NOMO-1 treated with DMSO at 0.1 percent for 48 hours (cell line): ENCODE data around the gene APOBR.
A peak's percentile ranks its signal among the peaks of the same experiment; 100 is the strongest.
"Not testable (repeated sequence)": the region's sequence is repeated elsewhere in the genome, so short reads cannot be mapped to it uniquely, and the experiment has no call there.

Experiments used
- DNase-seq: peaks from one replicate; lab custom pipeline; 2025; ENCODE audit not compliant: unreplicated experiment; lab: John Stamatoyannopoulos, UW

APOBR gene

DNA sequence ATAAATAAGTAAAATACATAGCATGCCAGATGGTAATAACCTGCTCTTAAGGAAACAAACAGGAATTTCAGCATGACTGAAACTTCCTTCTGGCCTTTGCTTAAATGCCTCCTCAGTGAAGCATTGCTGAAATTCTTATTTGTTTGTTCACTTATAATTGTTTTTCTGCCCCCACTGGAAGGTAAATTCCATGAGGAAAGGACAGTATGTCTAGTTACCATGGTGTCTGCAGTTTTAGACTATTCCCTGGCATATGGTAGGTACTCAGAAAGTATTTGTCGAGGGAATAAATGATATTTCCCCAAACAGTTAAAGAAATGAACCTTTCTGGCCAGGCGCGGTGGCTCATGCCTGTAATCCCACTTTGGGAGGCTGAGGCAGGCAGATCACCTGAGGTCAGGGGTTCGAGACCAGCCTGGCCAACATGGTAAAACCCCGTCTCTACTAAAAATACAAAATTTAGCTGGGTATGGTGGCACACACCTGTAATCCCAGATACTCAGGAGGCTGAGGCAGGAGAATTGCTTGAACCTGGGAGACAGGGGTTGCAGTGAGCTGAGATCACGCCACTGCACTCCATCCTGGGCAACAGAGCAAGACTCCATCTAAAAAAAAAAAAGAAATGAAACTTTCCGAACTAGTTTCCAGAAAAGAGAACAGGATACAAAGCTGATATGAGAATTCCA, 32.8 kb downstream of the APOBR start:
- DNase-seq: not testable (repeated sequence)

DNA sequence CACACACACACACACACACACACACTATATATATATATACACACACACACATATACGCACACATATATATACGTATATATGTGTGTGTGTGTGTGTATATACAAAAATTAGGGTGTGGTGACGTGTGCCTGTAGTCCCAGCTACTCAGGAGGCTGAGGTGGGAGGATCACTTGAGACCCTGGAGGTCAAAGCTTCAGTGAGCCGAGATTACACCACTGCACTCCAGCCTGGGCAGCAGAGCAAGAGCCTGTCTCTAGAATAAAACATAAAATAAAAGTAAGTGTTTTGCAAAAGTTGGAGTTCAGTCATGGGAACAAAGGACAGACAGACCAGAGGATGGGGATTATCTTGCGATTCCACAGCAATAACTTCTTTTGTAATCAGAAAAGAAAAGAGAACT, 33.5 kb downstream of the APOBR start:
- no peak for DNase-seq

DNA sequence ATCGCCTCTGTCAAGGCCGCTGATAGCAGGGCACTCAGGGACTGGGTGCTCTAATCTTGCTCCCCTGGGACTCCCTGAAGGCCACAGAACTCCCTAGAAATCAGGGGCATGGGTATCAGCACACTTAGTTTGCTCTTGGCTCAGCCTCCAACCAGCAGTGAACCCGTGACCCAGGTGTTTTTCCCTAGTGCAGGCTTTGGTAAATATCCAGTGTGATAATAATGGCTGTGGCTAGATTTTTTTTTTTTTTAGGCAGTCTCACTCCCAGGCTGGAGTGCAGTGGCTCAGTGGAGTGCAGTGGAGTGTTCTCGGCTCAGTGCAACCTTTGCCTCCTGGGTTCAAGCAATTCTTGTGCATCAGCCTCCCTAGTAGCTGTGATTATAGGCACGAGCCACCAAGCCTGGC, 34.0 kb downstream of the APOBR start:
- DNase-seq: no peak

DNA sequence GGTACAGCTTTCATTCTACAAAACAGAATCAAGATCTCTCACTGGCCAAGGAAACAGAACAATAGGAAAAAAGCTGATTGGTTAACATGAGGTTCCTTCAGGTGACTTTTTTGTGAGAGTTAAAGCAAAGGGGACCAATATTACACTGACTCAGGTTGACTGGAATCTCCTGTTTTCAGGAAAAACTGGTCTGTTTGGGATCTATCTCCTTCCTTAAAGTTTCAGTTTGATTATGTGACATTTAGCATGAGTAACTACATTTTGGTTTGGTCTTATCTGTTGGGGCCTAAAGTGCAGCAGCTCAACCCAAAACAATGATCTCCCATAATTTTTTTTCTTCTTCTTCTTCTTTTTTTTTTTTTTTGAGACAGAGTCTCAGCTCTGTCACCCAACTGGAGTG, 34.7 kb downstream of the APOBR start:
- DNase-seq: no peak

DNA sequence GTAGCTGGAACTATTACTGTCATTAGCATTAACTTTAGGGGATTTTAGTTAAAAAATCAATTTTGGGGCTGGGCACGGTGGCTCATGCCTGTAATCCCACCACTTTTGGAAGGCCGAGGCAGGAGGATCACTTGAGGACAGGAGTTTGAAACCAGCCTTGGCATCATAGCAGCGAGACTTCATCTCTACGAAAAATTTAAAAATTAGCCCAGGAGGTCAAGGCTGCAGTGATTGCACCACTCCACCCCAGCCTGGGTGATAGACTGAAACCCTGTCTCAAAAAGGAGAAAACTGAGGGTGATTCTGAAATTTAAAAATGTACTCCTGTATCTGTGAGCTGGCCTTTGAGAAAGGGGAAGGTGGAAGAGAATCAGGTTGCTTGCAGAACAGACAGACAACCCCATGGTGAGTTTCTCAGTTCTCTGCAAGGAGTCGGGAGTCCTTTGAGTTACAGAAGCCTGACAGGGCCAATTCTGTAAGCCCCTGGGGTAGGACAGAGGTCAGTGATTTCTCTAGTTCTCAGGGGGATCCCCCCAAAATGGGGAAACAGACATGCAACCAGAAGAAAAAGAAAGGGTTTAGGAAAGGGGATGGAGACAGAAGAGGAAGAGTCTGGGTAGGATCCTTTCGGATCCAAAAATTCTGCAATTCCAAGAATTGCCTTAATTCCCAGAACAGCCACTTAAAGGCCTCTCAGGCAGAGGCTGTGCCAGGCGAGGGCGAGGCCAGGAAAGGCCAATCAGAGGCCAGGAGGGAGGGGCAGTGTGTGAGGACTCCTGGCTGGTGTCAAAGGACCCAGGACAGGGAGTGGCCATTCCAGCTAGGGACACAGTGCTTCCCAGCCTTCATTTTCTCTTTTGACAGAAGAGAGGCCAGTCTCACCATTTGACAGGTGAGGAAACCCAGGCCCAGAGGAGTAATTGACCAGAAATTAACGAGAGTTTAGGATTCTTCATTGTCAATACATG, 37.6 kb downstream of the APOBR start:
- peak; percentile 23 for DNase-seq

DNA sequence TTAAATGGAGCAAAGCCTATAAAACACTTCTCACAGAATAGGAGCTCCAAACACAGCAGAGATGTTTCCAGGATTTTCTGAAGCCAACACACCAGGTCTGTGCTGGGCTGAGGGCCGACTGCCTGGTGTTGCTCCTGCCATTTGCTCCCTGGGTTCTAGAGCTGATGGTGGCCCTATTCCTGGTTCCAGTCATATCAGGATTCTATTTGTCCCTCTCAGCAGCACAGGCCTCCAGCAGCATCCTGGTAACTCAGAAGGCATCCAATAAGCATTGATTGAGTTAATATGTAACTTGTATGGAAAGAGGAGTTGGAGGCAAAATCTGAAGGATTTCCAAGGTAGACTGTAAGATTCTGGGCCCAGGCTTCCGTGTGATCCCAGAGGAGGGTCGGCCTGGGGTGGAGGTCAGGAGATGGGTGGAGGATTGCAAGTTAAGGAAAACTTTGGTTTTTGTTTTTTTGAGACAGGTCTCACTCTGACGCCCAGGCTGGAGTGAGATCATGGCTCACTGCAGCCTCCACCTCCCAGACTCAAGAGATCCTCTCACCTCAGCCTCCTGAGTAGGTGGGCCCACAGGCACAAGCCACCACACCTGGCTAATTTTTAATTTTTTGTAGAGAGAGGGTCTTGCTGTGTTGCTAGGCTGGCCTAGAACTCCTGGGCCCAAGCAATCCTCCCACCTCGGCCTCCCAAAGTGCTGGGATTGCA, 38.7 kb downstream of the APOBR start:
- DNase-seq: no peak

DNA sequence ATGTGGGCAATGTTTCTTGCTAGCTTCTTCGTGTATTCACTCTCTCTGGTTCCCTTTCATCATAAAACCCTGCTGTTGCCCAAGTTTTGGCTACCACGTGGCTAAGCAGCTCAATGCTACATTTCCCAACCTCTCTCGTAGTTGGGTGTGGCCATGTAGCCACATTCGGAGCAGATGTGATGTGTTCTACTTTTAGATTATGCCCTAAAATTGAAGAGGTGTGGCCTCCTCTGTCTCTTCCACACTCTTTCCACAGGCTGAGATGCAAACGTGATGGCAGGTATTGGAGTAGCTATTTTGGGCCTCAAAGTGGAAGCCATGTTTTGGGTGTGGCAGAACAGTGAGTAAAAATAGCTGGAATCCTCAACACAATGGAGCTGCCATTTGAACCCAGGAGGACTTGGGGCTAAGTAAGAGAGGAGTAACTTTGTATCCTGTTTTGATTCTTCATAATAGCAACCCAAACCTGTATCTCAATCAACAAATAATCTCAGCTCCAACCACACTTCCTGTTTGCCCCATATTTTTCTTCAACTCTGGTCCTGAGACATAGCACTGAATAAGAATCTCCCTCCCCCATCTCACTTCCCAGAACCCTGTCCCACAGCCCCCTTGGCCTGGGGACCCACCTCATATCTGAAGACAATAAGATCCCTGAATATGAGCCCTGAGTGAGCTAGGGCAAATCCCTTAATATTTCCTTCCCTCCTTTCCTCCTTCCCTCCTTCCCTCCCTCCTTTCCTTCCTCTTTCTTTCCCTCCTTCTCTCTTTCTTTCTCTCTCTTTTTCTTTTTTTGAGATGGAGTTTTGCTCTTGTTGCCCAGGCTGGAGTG, 40.3 kb downstream of the APOBR start:
- DNase-seq: peak; percentile 99

DNA sequence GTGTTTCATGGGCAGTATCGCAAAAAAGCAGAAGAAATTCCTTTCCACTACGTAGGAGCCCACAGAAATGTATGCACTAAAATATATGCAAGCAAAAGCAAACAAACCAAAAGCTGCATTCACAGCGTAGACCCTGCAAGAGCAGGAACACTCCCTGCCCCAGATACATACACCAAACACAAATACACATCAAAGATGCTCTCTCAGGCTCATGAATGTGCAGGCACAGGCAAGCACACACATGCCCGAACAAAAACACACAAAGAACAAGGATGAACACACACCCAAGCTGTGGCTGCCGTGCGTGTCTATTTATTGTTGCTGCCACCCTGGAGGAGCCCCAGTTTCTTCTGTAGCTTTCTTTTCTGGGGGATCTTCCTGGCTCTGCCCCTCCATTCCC, 42.6 kb downstream of the APOBR start:
- DNase-seq: no peak

DNA sequence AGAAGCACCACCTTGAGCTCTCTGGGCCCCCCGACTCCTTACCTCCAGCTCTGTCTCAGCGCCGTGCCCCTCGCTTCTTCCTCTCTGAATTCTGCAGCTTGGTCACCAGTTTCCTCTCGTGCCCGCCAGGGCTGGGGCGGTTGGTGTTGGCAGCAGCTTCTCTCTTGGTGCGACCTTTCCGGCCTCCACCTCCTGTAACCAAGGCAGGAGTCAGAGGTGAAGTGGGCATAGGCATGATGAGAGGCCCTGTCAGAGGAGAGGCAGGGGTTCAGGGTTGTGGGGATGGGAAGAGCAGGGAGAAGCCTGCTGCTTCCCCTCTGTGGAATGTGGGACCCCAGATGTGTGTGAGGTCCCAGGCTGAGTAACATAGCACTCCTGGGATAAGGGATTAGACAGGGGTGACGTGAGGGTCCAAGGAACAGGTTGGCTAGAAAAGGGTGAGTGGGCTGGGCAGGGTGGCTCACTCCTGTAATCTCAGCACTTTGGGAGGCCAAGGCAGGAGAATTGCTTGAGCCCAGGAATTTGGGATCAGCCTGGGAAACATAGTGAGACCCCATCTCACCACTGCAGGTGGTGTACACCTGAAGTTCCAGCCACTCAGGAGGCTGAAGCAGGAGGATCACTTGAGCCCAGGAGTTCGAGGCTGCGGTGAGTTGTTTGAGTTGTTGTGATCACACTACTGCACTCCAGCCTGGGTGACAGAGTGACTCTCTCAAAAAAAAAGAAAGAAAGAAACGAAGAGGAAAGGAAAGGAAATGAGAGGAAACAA, 43.7 kb downstream of the APOBR start:
- DNase-seq: no peak

DNA sequence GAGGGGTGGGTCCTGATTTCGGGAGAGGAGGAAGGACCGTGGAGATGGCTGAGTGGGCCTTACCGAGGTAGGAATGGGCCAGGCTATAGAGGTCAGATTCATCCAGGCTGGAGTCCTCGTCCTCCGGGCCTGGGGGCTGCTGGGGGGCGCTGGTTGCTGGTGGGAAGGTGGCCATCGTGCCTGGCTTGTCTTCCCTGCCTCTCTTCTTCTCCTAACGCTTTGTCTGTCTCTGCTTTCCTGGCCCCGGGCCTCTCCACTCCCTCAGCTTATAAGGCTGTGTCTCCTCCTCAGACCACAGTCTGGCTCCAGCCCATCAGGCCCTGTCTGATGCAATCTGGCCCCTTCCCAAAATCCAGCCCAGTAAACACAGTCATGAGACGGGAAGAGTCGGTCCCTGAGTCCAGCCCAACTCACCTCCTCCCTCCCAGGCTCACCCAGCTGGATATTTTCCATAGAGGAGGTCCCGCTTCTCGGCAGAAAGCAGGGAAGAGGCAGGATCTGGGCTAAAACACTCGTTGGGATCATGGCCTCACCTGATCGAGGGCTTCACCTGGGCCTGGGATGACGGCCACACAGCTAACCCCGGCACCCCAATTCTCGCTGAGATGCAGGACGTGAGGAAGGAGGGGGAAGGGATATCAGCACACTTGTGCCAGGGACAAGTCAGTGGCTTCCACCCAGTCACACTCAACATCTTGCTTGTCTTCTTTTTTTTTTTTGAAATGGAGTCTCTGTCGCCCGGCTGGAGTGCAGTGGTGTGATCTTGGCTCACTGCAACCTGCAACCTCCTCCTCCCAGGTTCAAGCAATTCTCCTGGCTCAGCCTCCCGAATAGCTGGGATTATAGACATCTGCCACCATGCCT, 44.5 kb downstream of the APOBR start, which contains the start of gene NUPR1:
Gene NUPR1, minus strand, starts transcription at position 242 of the 864 bp plus-strand sequence. Its CDS starts 67 bp downstream, at position 175.
- no peak for DNase-seq

DNA sequence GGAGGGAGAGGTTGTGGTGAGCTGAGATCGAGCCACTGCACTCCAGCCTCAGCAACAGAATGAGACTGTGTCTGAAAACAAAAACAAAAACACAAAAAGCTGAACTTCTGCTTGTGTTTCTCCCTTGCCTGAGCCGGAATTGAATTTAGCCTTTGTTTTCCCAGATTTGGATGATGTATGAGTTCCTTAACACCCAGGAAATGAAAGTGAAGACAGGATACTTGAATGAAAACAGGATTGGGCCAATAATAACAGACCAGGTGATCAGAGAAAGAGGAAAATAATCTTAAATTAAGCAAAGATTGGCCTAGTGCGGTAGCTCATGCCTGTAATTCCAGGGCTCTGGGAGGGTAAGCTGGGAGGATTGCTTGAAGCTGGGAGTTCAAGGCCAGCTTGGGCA, 45.9 kb downstream of the APOBR start:
- no peak for DNase-seq

DNA sequence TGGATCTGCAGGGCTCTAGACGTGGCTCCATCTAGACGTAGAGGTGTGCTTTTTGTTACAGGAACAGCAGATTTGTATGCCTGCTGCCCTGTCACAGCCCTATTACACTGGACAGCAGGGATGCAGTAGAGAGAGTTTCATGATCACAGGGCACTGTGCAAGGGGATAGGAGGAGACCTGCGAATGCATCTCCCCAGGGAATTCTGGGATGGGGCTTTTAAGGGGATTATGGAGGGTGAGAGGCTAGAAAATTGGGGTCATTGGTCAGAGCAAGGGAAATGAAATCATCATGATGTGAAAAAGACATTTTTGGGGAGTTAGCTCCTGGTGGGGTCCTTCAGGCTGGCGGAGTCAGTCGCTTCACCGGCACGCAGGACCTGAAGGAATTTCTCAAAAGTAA, 48.2 kb downstream of the APOBR start:
- DNase-seq: no peak

DNA sequence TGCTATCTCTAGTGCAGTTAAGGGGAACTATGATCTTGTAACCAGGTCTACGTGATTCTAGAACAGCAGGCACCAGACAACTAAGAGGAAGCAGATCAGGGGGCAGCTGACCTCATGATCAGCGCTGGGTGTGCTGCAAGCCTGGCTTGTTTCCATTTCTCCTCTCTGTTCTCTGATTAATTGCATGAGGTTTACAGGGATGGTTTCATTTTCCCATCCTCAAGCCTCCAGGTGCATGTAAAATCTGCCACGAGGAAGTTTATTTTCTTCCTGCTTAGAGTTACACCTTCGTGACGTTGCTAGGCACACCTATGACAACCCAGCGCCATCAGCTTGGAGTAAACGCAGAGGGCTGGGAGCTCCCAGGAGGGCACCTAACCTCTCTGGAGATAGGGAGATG, 48.6 kb downstream of the APOBR start:
- peak; percentile 96 for DNase-seq

DNA sequence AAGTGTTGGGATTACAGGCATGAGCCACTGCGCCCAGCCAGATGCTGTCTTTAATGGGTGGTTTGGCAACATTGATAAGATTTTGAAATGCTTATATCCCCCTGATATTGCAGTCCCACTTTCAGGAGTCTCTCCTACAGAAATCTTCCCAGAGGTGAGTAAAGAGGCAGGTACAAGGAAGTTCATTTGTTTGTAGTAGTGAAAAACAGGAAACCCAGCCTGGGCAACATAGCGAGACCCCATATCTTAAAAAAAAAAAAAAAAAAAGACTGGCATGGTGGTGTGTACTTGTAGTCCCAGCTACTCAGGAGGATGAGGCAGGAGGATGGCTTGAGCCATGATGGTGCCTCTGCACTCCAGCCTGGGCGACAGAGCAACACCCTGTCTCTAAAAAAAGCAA, 50.6 kb downstream of the APOBR start:
- no peak for DNase-seq

DNA sequence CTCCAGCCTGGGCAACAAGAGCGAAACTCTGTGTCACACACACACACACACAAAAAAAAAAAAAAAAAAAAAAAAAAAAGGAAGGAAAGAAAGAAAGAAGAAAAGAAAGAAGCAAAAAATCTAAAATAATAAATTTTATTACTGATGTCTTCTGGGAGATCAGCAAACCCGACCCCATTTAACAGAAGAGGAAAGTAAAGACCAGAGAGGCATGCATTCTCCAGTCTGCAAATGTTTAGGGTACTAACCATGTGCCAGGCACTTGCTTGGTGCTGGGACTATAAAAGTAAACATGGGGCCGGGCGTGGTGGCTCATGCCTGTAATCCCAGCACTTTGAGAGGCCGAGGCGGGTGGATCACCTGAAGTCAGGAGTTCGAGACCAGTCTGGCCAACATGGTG, 51.5 kb downstream of the APOBR start:
- not testable (repeated sequence) for DNase-seq

DNA sequence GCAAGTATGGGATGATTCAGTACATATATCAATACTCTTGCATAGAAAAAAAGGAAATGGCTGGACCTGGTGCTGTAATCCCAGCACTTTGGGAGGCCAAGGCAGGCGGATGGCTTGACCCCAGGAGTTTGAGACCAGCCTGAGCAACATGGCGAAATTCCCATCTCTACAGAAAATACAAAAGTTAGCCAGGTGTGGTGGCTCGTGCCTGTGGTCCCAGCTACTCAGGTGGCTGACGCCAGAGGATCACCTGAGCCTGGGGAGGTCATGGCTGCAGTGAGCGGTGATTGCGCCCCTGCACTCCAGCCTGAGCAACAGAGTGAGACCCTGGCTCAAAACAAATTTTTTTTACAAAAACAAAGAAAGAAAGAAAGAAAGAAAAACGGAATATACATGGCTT, 52.2 kb downstream of the APOBR start:
- DNase-seq: no peak

DNA sequence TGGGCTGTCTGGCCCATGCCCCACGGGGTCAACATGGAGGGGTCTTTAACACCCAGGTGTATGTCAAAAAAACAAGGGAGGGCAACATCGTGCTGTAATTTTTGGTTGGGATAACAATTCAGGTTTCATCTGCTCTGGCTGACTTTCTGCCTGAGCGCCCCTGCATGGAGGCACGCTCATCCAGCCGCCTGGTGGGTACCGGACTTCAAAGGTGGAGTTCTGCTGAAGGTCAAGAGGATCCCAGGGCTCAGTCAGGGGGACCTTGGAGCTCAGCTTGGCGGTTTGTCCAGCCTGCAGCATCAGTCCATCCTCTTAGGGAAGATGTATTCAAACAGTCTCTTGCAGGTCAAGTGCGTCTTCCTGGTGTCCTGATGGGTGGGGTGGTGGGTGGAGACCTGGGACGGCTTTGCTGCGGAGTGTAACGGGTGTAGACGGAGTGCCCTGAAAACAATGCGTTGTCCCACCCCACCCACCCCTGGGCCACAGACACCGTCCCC, 53.9 kb downstream of the APOBR start:
- no peak for DNase-seq
